Endodermal cell (in vitro differentiated cells): ENCODE measurements around the gene NOP14. TPM values are rescaled to one million over a fixed set of nuclear protein-coding genes. Genes with fewer than 3 reads are reported as not detected.

Experiments used
- DNase-seq: peaks from one replicate; pipeline ENCODE4 v3.0.0-alpha.2; 2017
- H3K27ac ChIP-seq: 2 replicates; pipeline ENCODE4 v1.5.1; 2013; ENCODE audit warnings: mild to moderate bottlenecking, low read depth, low read length, moderate library complexity
- H3K27me3 ChIP-seq: 2 replicates; pipeline ENCODE4 v1.6.1; 2013; ENCODE audit warnings: mild to moderate bottlenecking, low read length, moderate library complexity; ENCODE audit not compliant: insufficient read depth, control insufficient read depth, poor library complexity, severe bottlenecking
- H3K36me3 ChIP-seq: 2 replicates; pipeline ENCODE4 v1.7.0; 2013; ENCODE audit warnings: mild to moderate bottlenecking, low read length, moderate library complexity; ENCODE audit not compliant: control insufficient read depth, insufficient read depth
- H3K4me1 ChIP-seq: one replicate; pipeline ENCODE4 v1.7.0; 2013; ENCODE audit warnings: low read length; ENCODE audit not compliant: control insufficient read depth, insufficient read depth
- H3K4me3 ChIP-seq: 2 replicates; pipeline ENCODE4 v1.5.1; 2013; ENCODE audit warnings: mild to moderate bottlenecking, low read length, moderate library complexity
- H3K9ac ChIP-seq: 2 replicates; pipeline ENCODE4 v1.6.1; 2013; ENCODE audit warnings: mild to moderate bottlenecking, low read length, moderate library complexity; ENCODE audit not compliant: poor library complexity, severe bottlenecking; ENCODE audit errors: extremely low read depth
- H3K9me3 ChIP-seq: 2 replicates; pipeline ENCODE4 v1.6.1; 2013; ENCODE audit warnings: mild to moderate bottlenecking, low read length, moderate library complexity; ENCODE audit not compliant: control insufficient read depth
- H3K27ac Mint-ChIP-seq: 2 replicates; pipeline ENCODE4 v1.8.0; 2020; ENCODE audit warnings: mixed read lengths
- H3K27me3 Mint-ChIP-seq: 2 replicates; pipeline ENCODE4 v1.8.0; 2021; ENCODE audit warnings: mild to moderate bottlenecking, mixed read lengths; ENCODE audit not compliant: insufficient read depth
- H3K36me3 Mint-ChIP-seq: 2 replicates; pipeline ENCODE4 v1.8.0; 2020; ENCODE audit warnings: low read depth, mixed read lengths
- H3K4me1 Mint-ChIP-seq: 2 replicates; pipeline ENCODE4 v1.8.0; 2020; ENCODE audit warnings: mixed read lengths
- H3K4me3 Mint-ChIP-seq: 2 replicates; pipeline ENCODE4 v1.8.0; 2020; ENCODE audit warnings: mild to moderate bottlenecking, moderate library complexity, mixed read lengths
- H3K9me3 Mint-ChIP-seq: 2 replicates; pipeline ENCODE4 v1.8.0; 2020; ENCODE audit warnings: mild to moderate bottlenecking, mixed read lengths
- WGBS, 2 experiments: methylation state at CpG; one replicate each; pipeline versions ENCODE4 v1.1.5 to v1.1.7; 2013; ENCODE audit warnings: missing lambda C conversion rate in 2 of 2, mixed read lengths in 1 of 2; ENCODE audit not compliant: insufficient coverage in 1 of 2, insufficient read length in 1 of 2; 5-methylcytosine and 5-hydroxymethylcytosine counted together
- total RNA-seq, 2 donors: library from RNA; stranded (reverse); fragmentation: NEBNext Ultra II Directional in 1 of 2; extraction: Animal tissue kit (Norgen Biotek cat#: 25700) in 1 of 2; gene quantifications; 2 replicates in 1 of 2; 3 replicates in 1 of 2; pipeline ENCODE4 v1.2.1, GENCODE V29; 2021
- TF ChIP-seq, protein P1 (sequence below): fragments of 200-600 bp; sonication (generic); conservative IDR thresholded peaks from 2 replicates; pipeline ENCODE4 v1.5.0; 2021; ENCODE audit warnings: antibody characterized with exemption, mild to moderate bottlenecking

The NOP14 gene
- total RNA-seq, 2 donors from 2014 or later: 23.0 to 31.9 TPM

DNA sequence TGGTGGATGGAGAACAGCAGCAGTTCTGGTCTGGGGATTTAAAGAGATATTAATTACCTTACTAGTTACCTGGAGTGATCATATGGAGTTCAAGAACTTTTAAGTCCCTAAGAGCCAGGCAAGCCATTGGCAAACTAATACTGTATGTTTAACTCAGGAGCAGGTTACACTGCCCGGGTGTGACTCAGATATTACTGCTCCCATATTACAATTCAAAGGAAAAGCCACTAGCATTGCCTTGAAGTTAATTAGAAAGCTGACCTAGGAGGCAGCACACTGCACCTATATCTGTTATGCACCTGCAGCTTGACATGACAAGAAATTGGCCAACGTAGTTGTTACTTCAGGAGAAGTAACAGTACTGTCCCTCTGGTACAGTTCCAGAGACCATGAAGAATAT is 47.4 kb upstream of the NOP14 start:
- peaks cover 13% of the 10 kb centered on the region for H3K4me1 Mint-ChIP-seq
- TF ChIP-seq, protein P1, sequence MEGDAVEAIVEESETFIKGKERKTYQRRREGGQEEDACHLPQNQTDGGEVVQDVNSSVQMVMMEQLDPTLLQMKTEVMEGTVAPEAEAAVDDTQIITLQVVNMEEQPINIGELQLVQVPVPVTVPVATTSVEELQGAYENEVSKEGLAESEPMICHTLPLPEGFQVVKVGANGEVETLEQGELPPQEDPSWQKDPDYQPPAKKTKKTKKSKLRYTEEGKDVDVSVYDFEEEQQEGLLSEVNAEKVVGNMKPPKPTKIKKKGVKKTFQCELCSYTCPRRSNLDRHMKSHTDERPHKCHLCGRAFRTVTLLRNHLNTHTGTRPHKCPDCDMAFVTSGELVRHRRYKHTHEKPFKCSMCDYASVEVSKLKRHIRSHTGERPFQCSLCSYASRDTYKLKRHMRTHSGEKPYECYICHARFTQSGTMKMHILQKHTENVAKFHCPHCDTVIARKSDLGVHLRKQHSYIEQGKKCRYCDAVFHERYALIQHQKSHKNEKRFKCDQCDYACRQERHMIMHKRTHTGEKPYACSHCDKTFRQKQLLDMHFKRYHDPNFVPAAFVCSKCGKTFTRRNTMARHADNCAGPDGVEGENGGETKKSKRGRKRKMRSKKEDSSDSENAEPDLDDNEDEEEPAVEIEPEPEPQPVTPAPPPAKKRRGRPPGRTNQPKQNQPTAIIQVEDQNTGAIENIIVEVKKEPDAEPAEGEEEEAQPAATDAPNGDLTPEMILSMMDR: no peak
- no peaks in the 10 kb centered on the region for H3K27me3 Mint-ChIP-seq
- no peak for DNase-seq
- Histone ChIP-seq H3K9ac (no peak overlapping the region), H3K4me1 (peaks cover 8% of the 10 kb centered on the region), H3K27me3 (no peaks in the 10 kb centered on the region), H3K9me3 (no peaks in the 10 kb centered on the region), H3K27ac (no peak overlapping the region), H3K4me3 (no peak overlapping the region), H3K36me3 (no peaks in the 10 kb centered on the region)
- no peak overlapping the region for H3K27ac Mint-ChIP-seq
- no peaks in the 10 kb centered on the region for H3K36me3 Mint-ChIP-seq
- no peaks in the 10 kb centered on the region for H3K9me3 Mint-ChIP-seq
- no peak overlapping the region for H3K4me3 Mint-ChIP-seq
- 63 to 68% methylated on average over 2 of the region's 2 CpGs for WGBS, 2 experiments

GRCh38 chr4:3009422-3009821 is 46.2 kb upstream of the NOP14 start:
- no peaks in the 10 kb centered on the region for H3K27me3 ChIP-seq

GRCh38 chr4:3007724-3008123 is 44.5 kb upstream of the NOP14 start:
- Mint-ChIP-seq H3K36me3 (no peaks in the 10 kb centered on the region), H3K27ac (no peak overlapping the region), H3K4me1 (no peaks in the 10 kb centered on the region), H3K27me3 (no peaks in the 10 kb centered on the region), H3K4me3 (no peak overlapping the region), H3K9me3 (no peaks in the 10 kb centered on the region)
- Histone ChIP-seq H3K27me3 (no peaks in the 10 kb centered on the region), H3K9ac (no peak overlapping the region), H3K4me3 (no peak overlapping the region), H3K4me1 (no peaks in the 10 kb centered on the region), H3K36me3 (no peaks in the 10 kb centered on the region), H3K27ac (no peak overlapping the region), H3K9me3 (no peaks in the 10 kb centered on the region)
- 95% methylated on average over 1 of the region's 2 CpGs; no CpG with 5 or more reads in 1 of the 2 experiments for WGBS, 2 experiments
- no peak for DNase-seq
- TF ChIP-seq, protein P1: no peak

More at GRCh38 chr4:3009422-3009821, 46.2 kb upstream of the NOP14 start:
- no peaks in the 10 kb centered on the region for H3K36me3 ChIP-seq
- Mint-ChIP-seq H3K9me3 (no peaks in the 10 kb centered on the region), H3K27me3 (no peaks in the 10 kb centered on the region), H3K4me1 (peaks cover 9% of the 10 kb centered on the region), H3K27ac (no peak overlapping the region), H3K36me3 (no peaks in the 10 kb centered on the region), H3K4me3 (no peak overlapping the region)
- no peak overlapping the region for H3K9ac ChIP-seq
- no peak overlapping the region for H3K4me3 ChIP-seq
- 85 to 91% methylated on average over 6 to 7 of the region's 7 CpGs for WGBS, 2 experiments
- H3K9me3 ChIP-seq: no peaks in the 10 kb centered on the region
- peak; percentile 71 for DNase-seq
- no peak overlapping the region for H3K27ac ChIP-seq
- H3K4me1 ChIP-seq: peaks cover 8% of the 10 kb centered on the region
- TF ChIP-seq, protein P1: peak; percentile 72
